GM18505 (cell line): Measurements from ENCODE around the gene IFNL1.
"Not testable (repeated sequence)": the region's sequence is repeated elsewhere in the genome, so short reads cannot be mapped to it uniquely, and the experiment has no call there.

ENCODE experiments used
- ATAC-seq: cut with Tn5 transposase; IDR thresholded peaks from one replicate; pipeline ENCODE4 v1.9.1; 2021; ENCODE audit not compliant: unreplicated experiment
- POLR2A ChIP-seq: IDR thresholded peaks from 4 replicates; pipeline ENCODE4 v1.6.1; 2011; ENCODE audit warnings: borderline replicate concordance; ENCODE audit not compliant: insufficient read depth, insufficient read length; ENCODE audit errors: extremely low read depth

The IFNL1 gene

DNA sequence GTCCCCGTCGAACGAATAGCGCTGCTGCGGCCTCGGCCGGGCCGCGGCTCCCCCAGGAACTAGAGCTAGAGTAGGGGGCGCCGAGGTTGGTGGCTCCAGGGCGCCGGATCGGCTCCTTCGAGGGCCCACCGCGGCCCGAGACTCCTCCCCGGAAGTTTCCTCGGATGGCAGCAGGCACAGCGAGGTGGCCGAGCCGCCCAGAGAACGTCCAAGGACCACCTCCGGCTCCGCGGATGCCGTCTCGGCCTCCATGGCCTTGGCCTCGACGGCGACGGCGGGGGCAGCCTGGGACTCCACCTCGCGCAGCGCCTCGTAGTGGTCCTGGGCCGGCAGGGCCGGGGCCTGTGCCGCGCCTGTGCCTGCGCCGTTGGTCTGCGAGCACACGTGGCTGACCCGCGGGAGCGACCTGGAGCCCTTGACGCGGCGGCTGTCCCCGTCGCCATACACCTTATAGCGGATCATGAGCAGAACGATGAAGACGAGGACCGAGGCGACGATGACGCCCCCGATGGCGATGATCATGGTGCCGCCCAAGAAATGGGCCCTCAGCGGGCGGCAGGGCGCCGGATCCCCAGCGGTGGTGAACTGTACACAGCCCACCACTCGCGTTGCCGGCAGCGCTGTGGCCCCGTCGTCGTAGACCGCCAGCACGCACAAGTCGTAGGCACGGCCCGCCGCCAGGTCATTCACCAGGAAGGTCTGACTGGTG lies 11.8 kb downstream of the IFNL1 start:
- no peak for ATAC-seq
- TF ChIP-seq POLR2A = no peak

DNA sequence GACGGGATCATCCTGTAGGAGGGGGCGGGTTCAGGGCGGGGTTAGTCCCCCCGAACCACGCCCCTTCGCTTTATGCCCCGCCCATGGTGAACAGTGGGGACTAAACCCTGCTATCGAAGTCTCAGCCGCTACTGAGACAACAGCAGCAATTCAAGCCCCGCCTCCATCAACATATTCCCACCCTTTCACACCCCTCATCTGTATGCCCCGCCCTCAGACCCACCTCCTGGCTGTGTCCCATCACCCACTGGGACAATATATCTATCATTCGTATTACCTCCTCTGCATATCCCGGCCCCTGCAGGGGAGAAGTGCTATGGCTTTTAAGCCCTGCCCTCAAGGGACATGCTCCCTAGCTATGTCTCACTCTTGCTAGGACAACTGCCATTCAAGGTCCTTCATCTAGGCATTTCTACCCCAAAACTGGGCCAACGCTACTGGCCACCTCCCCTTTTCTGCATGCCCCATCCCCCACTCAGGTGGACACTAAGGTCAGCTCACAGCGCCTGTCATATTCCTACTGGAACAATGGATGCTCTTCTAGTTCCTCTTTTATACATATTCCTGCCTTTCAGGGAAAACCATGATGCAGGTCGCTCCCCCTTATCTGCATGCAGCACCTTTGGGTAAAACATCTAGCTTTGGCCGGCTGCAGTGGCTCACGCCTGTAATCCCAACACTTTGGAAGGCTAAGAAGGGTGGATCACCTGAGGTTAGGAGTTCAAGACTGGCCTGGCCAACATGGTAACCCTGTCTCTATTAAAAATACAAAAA lies 12.5 kb downstream of the IFNL1 start:
- no peak for ATAC-seq
- TF ChIP-seq POLR2A = no peak

GRCh38 chr19:39309305-39309670 lies 13.1 kb downstream of the IFNL1 start:
- ATAC-seq = not testable (repeated sequence)

DNA sequence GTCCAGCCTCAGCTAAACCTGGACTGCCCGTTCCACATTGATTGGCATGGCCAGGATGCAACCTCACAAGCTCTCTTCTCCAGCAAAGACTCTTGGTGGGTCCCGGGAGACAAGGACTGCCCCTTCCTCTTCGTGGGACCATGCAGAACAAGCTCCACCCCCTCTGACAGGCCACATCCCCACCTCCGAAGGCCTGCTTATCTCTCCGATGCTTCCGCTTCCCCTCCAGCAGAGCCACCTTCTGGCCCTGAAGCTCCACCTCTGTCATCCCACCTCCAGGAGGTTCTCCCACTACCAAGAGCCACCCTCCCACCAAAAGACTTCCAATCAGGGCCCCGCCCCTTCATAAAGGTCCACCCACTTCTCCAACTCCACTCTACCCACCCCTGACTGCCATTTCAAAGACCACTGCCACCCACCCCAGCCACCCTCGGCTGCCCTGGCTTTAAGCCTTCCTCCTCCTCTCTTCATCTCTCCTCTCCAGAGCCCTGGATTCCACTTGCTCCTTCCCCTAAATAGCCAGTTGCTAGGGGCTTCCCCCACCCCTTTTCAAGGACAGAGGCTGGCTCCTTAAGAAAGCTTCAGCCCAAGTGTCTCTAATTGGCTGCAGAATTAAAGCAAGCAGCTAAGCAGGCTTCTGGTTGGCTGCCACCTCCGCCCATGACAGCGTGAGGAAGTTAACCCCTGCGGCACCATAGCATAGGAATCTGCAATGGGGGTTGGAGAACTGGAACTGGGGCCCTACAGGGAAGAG lies 14.5 kb downstream of the IFNL1 start:
- ATAC-seq = no peak
- TF ChIP-seq POLR2A = no peak

DNA sequence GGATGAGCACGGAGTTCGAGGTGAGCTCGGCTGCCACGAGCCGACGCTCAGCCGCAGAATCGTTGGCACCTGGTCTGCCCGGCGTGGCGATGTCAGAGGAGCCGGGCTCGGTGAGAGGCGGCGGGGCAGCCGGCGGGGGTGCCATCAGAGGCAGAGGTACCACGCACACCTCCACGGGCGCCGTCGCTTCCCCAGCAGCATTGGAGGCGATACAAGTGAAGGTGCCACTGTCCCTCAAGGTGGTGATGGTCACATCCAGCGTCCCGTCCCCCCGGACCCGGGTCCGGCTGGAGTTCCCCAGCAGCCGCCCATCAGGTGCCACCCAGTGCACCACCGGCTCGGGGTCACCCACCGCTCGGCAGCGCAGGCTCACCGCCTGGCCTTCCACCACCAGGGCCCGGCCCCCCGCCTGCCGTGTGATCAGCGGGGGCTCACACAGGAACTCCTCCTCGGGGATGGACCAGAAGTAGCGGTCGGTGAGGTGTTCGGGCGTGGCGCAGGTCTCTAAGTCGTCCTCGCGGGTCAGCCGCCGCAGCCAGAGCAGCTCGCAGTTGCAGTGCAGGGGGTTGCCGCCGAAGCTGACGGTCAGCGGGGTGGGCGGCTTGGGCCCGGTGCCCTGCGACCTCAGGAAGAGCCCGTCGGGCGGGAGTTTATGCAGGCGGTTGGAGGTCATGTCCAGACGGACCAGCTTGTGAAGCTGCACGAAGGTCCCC lies 18.0 kb downstream of the IFNL1 start:
- no peak for TF ChIP-seq POLR2A
- ATAC-seq = no peak

DNA sequence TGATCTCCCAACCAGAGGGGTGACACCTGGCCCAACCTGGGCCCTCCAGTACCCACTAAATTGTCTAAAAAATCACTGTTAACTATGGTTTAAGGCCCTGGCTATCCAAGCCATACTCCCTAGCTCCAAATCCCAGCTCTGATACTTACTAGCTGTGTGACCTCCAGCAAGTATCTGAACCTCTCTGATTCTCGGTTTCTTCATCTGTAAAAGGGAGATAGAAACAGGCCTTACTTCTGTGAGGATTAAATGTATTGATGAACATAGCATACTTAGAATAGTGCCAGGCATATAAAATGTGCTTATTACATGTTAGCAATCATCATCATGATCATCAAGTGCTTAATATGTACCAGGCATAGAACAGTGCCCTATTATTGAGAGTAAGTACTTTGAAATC lies 19.7 kb downstream of the IFNL1 start:
- no peak for TF ChIP-seq POLR2A
- ATAC-seq = no peak

GRCh38 chr19:39316627-39317321 lies 20.6 kb downstream of the IFNL1 start:
- no peak for TF ChIP-seq POLR2A
- ATAC-seq = no peak

DNA sequence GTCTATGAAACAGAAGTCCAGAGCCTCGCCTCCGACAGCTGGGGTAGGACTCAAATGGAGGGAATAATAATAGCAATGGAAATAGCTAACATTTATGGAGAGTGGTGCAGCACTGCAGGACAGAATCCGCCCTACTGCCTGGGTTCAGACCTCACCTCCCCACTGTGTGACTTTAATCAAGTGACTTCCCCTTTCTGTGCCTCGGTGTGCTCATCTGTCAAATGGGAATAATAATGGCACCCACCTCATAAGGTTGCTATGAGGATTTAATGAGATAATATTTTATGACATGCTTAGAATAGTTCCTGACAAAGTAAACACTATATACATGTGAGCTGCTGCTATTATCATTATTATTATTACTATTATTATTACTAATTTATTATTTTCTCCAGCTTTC lies 21.3 kb downstream of the IFNL1 start:
- ATAC-seq = no peak

GRCh38 chr19:39318071-39318470 lies 21.9 kb downstream of the IFNL1 start:
- no peak for ATAC-seq
- no peak for TF ChIP-seq POLR2A

More for the DNA sequence above, 21.3 kb downstream of the IFNL1 start:
- no peak for TF ChIP-seq POLR2A

GRCh38 chr19:39318690-39319089 lies 22.5 kb downstream of the IFNL1 start:
- TF ChIP-seq POLR2A = no peak
- no peak for ATAC-seq

DNA sequence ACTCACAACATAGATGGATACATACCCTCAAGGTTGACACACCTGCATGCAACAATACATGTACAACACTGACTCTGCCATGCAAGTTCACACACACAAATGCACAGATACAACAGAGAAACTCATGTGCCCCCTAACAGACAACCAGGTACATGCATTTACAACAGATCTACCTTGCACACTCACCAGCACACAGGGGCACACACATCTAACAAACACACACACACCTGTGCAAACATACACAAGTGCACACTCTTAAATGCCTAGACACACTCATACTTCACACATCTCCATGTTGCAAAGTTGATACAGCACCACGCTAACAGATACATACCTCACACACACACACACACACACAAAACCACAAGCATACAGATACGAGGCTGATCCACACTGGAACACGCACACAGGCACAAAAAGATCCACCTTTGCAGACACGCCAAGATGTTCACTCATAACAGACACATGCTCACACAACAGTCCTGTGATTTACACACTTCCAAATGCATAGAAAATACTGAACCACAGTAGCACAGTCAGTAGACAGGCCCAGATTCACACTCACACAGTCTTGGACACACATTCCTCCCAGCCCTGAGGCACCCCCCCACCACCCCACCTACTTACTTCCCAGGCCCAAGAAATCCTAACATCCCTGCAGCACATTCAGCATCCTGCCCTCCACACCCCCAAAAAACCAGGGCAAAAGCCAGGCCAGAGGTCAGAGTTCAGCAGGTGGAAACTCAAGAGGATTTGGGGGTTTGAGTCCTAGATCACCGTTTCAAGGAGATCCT lies 23.1 kb downstream of the IFNL1 start:
- ATAC-seq = no peak
- TF ChIP-seq POLR2A = no peak

GRCh38 chr19:39319892-39320248 lies 23.7 kb downstream of the IFNL1 start:
- TF ChIP-seq POLR2A = no peak
- ATAC-seq = no peak
